HCT116 (cell line): Measurements from ENCODE around the gene SLC6A6.

Source experiments
- CTCF ChIP-seq, 3 experiments: fragments of 200-600 bp in 1 of 3; sonication (generic) in 1 of 3; IDR thresholded peaks in 2 of 3; conservative IDR thresholded peaks in 1 of 3; 2 replicates each; pipeline ENCODE4 v1.5.1; 2012 to 2017; ENCODE audit warnings: low read depth in 2 of 3, low read length in 2 of 3, antibody characterized with exemption in 1 of 3, borderline replicate concordance in 1 of 3, control low read depth in 1 of 3, mild to moderate bottlenecking in 1 of 3, mixed read lengths in 1 of 3, mixed run types in 1 of 3, moderate library complexity in 1 of 3; ENCODE audit not compliant: insufficient read depth in 1 of 3
- REST ChIP-seq: IDR thresholded peaks from 2 replicates; pipeline ENCODE4 v1.6.1; 2012; ENCODE audit warnings: low read depth

- TF ChIP-seq REST = no peak
- no peak for TF ChIP-seq CTCF (IDR thresholded peaks at IDR 0.05 in 2 of 3, conservative IDR thresholded peaks at IDR 0.05 in 1 of 3; ENCODE audit: borderline replicate concordance in 1 of 3, insufficient read depth in 1 of 3, low read depth in 2 of 3, low read length in 2 of 3)
These were observed 119.8 kb downstream of the SLC6A6 start for GRCh38 chr3:14522129-14522691.
